Measurements from ENCODE around the gene HNRNPA1L2.
A peak's percentile ranks its signal among the peaks of the same experiment; 100 is the strongest.
"Not testable (repeated sequence)": the region's sequence is repeated elsewhere in the genome, so short reads cannot be mapped to it uniquely, and the experiment has no call there.

The HNRNPA1L2 gene

DNA sequence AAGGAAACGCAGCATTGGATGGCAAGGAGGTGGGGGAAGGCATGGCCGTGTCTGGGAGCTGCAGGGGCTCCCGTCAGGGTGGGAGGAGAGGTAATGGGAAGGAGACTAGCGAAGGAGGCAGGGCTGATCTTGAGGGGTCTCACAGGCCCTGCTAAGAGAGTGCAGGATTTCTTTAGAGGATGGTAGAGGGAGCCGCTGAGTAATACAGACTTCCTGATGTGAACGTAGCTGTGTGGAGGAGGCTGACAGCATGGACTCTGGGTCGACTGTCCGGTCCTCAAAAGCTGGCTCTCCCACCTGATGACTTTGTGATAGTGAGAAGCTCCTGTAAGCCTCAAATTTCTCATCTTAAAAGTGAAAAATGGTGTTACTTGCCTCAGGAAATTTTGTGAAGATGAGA, 34.0 kb upstream of the HNRNPA1L2 start:
- H3K4me1 ChIP-seq (ENCODE audit: control insufficient read depth, insufficient read depth, low read length); H3K27ac ChIP-seq (ENCODE audit: low read depth, low read length); H3K27me3 ChIP-seq (ENCODE audit: control insufficient read depth, insufficient read depth, low read length); H3K4me3 ChIP-seq (ENCODE audit: low read depth, low read length); H3K9ac ChIP-seq (ENCODE audit: low read length); H3K36me3 ChIP-seq (ENCODE audit: control insufficient read depth, insufficient read depth, low read length); H3K9me3 ChIP-seq (ENCODE audit: control insufficient read depth, insufficient read depth, low read depth, low read length): not testable (repeated sequence)

DNA sequence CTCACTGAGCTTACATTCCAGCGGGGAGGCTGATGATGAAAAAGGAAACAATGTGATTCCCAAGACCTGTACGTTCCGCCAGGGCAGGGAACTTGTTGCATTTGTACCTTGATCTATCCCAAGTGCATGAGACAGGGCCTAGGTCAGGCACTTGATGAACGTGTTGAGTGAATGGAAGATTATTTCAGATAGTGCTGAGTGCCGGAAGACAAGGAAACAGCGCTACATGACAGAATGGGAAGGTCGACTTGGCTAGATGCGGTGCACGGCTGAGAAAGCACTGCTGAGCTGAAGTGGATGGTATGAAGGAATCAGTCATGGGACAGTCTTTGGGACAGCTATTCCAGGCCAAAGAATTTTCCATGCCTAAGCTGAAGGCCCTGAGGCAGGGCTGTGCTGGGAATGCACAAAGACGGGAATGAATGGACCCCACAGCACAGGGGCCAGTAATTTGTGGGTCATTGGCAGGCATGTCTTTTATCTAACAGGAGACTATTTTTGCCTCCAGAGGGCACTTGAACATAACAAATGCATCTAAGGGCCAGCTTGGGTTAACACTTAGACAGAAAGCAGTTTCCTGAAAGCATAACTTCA, 33.1 kb upstream of the HNRNPA1L2 start:
- not testable (repeated sequence) for H3K27me3 ChIP-seq (ENCODE audit: control insufficient read depth, insufficient read depth, low read length); H3K4me3 ChIP-seq (ENCODE audit: low read depth, low read length); H3K4me1 ChIP-seq (ENCODE audit: control insufficient read depth, insufficient read depth, low read length); H3K27ac ChIP-seq (ENCODE audit: low read depth, low read length); H3K36me3 ChIP-seq (ENCODE audit: control insufficient read depth, insufficient read depth, low read length); H3K9ac ChIP-seq (ENCODE audit: low read length); H3K9me3 ChIP-seq (ENCODE audit: control insufficient read depth, insufficient read depth, low read depth, low read length)

- H3K9ac ChIP-seq (ENCODE audit: low read length); H3K4me3 ChIP-seq (ENCODE audit: low read depth, low read length); H3K27me3 ChIP-seq (ENCODE audit: control insufficient read depth, insufficient read depth, low read length); H3K4me1 ChIP-seq (ENCODE audit: control insufficient read depth, insufficient read depth, low read length); H3K36me3 ChIP-seq (ENCODE audit: control insufficient read depth, insufficient read depth, low read length); H3K27ac ChIP-seq (ENCODE audit: low read depth, low read length); H3K9me3 ChIP-seq (ENCODE audit: control insufficient read depth, insufficient read depth, low read depth, low read length): not testable (repeated sequence)
Observed at GRCh38 chr13:52610158-52610557, 32.1 kb upstream of the HNRNPA1L2 start.

DNA sequence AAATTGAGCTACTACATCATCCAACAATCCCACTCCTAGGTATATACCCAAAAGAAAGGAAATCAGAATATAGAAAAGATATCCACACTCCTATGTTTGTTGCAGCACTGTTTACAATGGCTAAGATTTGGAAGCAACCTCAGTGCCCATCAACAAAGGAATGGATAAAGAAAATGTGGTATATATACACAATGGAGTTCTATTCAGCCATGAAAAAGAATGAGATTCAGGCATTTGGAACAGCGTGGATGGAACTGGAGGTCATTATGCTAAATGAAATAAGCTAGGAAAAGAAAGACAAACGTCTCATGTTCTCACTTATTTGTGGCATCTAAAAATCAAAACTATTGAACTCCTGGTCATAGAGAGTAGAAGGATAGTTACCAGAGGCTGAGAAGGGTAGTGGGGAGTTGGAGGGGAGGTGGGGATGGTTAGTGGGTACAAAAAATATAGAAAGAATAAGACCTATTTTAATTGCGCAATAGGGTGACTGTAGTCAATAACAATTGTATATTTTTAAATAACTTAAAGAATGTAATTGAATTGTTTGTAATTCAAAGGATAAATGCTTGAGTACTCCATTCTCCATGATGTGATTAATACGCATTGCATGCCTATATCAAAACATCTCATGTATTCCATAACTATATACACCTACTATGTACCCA, 27.0 kb upstream of the HNRNPA1L2 start:
- Histone ChIP-seq H3K4me1 (ENCODE audit: control insufficient read depth, insufficient read depth, low read length) (no peaks in the 10 kb centered on the region), H3K27ac (ENCODE audit: low read depth, low read length) (no peak overlapping the region), H3K9me3 (ENCODE audit: control insufficient read depth, insufficient read depth, low read depth, low read length) (no peaks in the 10 kb centered on the region), H3K9ac (ENCODE audit: low read length) (no peak overlapping the region), H3K4me3 (ENCODE audit: low read depth, low read length) (no peak overlapping the region), H3K27me3 (ENCODE audit: control insufficient read depth, insufficient read depth, low read length) (no peaks in the 10 kb centered on the region), H3K36me3 (ENCODE audit: control insufficient read depth, insufficient read depth, low read length) (no peaks in the 10 kb centered on the region)

DNA sequence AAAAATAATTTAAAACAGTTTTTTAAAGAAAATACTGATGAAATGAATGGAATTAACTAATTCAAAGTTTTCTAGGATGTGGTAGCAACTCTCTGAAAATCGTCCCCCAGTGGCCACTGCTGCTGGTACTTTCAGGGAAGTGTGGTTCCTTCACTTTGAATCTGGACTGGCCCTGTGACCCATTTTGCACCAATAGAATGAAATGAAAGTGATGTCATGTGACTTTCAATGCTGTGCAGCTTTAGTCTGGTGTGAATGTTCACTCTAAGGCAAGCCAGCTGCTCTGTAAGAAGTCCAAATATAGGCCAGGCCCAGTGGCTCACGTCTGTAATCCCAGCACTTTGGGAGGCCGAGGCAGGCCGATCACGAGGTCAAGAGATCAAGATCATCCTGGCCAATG, 26.4 kb upstream of the HNRNPA1L2 start:
- H3K36me3 ChIP-seq (ENCODE audit: control insufficient read depth, insufficient read depth, low read length) = no peaks in the 10 kb centered on the region
- H3K27ac ChIP-seq (ENCODE audit: low read depth, low read length) = no peak overlapping the region
- no peak overlapping the region for H3K4me3 ChIP-seq (ENCODE audit: low read depth, low read length)
- H3K27me3 ChIP-seq (ENCODE audit: control insufficient read depth, insufficient read depth, low read length) = no peaks in the 10 kb centered on the region
- no peak overlapping the region for H3K9ac ChIP-seq (ENCODE audit: low read length)
- no peaks in the 10 kb centered on the region for H3K9me3 ChIP-seq (ENCODE audit: control insufficient read depth, insufficient read depth, low read depth, low read length)
- no peaks in the 10 kb centered on the region for H3K4me1 ChIP-seq (ENCODE audit: control insufficient read depth, insufficient read depth, low read length)

DNA sequence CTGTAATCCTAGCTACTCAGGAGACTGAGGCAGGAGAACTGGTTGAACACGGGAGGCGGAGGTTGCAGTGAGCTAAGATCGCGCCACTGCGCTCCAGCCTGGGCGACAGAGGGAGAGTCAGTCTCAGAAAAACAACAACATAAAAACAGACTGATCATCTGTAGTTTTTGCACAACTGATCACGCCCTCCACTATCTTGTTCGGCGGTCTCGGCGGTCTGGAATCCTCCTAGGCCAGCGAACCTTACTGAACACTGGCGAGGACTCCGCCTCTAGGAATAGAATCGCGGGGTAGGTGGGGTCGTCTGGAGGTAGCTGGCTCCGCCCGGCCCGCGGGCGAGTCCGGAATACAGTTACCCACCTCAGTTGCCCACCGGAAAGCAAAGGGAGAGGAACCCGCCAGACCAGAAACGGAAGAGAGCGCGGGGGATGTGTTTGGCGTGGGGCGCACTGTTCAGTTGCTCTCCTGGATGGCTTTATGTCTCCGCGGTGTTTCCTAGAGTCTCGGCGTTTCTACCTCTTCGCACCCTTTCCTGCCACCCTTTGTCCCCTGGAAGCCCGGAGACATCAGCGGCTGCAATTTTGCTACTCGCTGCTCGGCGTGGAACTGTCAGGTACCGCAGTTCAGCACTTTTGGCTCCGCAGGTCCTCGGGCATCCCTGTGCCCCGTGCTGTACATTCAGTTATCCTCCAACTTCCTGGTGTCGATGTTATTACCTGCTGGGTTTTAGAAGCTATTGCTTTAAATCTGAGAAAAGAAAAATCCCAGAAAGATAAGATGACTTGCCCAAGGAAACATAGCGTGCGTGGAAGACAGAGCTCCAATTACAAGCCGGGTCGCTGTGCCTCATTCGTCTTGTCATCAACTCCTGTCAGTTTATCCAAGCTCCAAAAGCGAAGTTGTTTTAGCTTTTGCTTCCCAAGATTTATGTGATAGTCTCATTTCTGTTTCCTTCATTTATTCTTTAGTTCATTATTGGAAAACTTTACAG, 24.9 kb upstream of the HNRNPA1L2 start:
- H3K36me3 ChIP-seq (ENCODE audit: control insufficient read depth, insufficient read depth, low read length) = no peaks in the 10 kb centered on the region
- no peaks in the 10 kb centered on the region for H3K4me1 ChIP-seq (ENCODE audit: control insufficient read depth, insufficient read depth, low read length)
- H3K9ac ChIP-seq (ENCODE audit: low read length) = peak overlapping the region; percentile 74
- H3K4me3 ChIP-seq (ENCODE audit: low read depth, low read length) = peak overlapping the region; percentile 91
- H3K9me3 ChIP-seq (ENCODE audit: control insufficient read depth, insufficient read depth, low read depth, low read length) = no peaks in the 10 kb centered on the region
- no peak overlapping the region for H3K27ac ChIP-seq (ENCODE audit: low read depth, low read length)
- no peaks in the 10 kb centered on the region for H3K27me3 ChIP-seq (ENCODE audit: control insufficient read depth, insufficient read depth, low read length)

DNA sequence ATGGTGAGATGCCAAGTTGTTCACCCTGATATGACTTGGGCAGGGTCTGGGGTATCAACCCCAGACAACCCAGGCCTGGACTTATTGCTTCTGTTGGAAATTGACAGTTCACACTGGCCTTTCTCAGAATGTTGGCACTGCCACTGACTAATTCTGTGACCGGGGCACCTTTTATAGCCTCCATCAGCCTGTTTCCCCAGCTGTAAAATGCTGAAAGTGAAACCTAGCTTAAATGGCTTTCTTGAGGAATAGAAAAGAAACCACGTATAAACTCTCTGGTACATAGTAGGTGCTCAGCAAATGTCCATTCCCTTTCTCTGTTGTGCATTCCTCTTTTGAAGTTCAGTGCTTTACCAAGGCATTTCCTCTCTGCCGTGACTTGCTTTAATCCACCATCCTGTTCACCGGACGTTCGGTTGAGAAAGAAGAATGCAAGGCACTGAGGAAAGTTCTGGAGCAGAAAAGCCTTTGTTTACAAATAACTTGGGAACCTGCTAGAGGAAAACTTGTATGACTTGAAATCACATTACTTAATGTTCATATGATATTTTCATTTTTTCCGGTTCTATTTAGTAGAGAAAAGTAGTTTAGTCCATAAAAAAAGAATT, 11.0 kb upstream of the HNRNPA1L2 start:
- H3K27ac ChIP-seq (ENCODE audit: low read depth, low read length) = not testable (repeated sequence)

DNA sequence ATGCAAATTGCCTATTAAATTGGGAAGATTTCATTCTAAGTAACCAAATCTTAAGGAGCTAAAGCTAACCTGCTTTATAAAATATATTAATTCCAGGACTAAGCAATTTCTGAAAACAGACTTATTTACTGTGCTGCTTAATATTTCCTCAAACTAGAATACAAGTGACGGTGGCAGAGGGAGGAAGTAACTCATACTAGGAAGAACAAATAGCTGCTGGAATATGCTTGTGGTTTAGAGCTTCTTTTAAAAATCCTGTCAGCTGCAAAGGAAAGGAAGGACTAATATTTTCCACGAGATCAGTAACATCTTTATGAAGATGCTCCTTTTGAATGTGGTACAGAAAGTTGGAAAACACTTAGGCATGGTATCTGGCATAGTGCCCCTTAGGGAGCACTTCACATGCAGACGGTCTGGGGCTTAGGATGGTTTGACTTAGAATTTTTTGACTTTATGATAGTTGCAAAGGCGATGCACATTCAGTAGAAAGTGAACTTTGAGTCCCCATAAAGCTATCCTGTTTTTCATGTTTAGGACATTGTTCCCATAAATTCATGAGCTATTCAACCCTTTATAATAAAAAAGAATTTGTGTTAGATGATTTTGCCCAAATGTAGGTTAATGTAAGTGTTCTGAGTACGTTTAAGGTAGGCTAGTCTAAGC, 3.4 kb upstream of the HNRNPA1L2 start:
- H3K4me3 ChIP-seq (ENCODE audit: low read depth, low read length) = no peak overlapping the region
- no peak overlapping the region for H3K9ac ChIP-seq (ENCODE audit: low read length)
- H3K9me3 ChIP-seq (ENCODE audit: control insufficient read depth, insufficient read depth, low read depth, low read length) = no peaks in the 10 kb centered on the region
- H3K27me3 ChIP-seq (ENCODE audit: control insufficient read depth, insufficient read depth, low read length) = no peaks in the 10 kb centered on the region
- no peaks in the 10 kb centered on the region for H3K4me1 ChIP-seq (ENCODE audit: control insufficient read depth, insufficient read depth, low read length)
- peaks cover 14% of the 10 kb centered on the region for H3K36me3 ChIP-seq (ENCODE audit: control insufficient read depth, insufficient read depth, low read length)
- H3K27ac ChIP-seq (ENCODE audit: low read depth, low read length) = no peak overlapping the region

More for the DNA sequence above, 11.0 kb upstream of the HNRNPA1L2 start:
- not testable (repeated sequence) for H3K9ac ChIP-seq (ENCODE audit: low read length); H3K27me3 ChIP-seq (ENCODE audit: control insufficient read depth, insufficient read depth, low read length); H3K9me3 ChIP-seq (ENCODE audit: control insufficient read depth, insufficient read depth, low read depth, low read length); H3K4me3 ChIP-seq (ENCODE audit: low read depth, low read length); H3K4me1 ChIP-seq (ENCODE audit: control insufficient read depth, insufficient read depth, low read length)
- peaks cover 30% of the 10 kb centered on the region for H3K36me3 ChIP-seq (ENCODE audit: control insufficient read depth, insufficient read depth, low read length)

GRCh38 chr13:52644108-52644507, 1.9 kb downstream of the HNRNPA1L2 start:
- Histone ChIP-seq H3K4me1 (ENCODE audit: control insufficient read depth, insufficient read depth, low read length) (no peaks in the 10 kb centered on the region), H3K27me3 (ENCODE audit: control insufficient read depth, insufficient read depth, low read length) (no peaks in the 10 kb centered on the region), H3K9me3 (ENCODE audit: control insufficient read depth, insufficient read depth, low read depth, low read length) (no peaks in the 10 kb centered on the region), H3K36me3 (ENCODE audit: control insufficient read depth, insufficient read depth, low read length) (peaks cover 14% of the 10 kb centered on the region), H3K27ac (ENCODE audit: low read depth, low read length) (no peak overlapping the region), H3K4me3 (ENCODE audit: low read depth, low read length) (no peak overlapping the region), H3K9ac (ENCODE audit: low read length) (no peak overlapping the region)

- H3K9me3 ChIP-seq (ENCODE audit: control insufficient read depth, insufficient read depth, low read depth, low read length) = no peaks in the 10 kb centered on the region
- no peak overlapping the region for H3K9ac ChIP-seq (ENCODE audit: low read length)
- H3K4me1 ChIP-seq (ENCODE audit: control insufficient read depth, insufficient read depth, low read length) = peaks cover 2% of the 10 kb centered on the region; the same call in 1 of the 2 replicates
- no peaks in the 10 kb centered on the region for H3K27me3 ChIP-seq (ENCODE audit: control insufficient read depth, insufficient read depth, low read length)
- H3K4me3 ChIP-seq (ENCODE audit: low read depth, low read length) = no peak overlapping the region
- no peak overlapping the region for H3K27ac ChIP-seq (ENCODE audit: low read depth, low read length)
- H3K36me3 ChIP-seq (ENCODE audit: control insufficient read depth, insufficient read depth, low read length) = peaks cover 15% of the 10 kb centered on the region
Observed at GRCh38 chr13:52646967-52647366, 4.7 kb downstream of the HNRNPA1L2 start.

Measured in HUES6 (cell line).